ENCODE results near the gene CPN2.

- TF ChIP-seq CTCF (IDR thresholded peaks at IDR 0.05) (no peak), POLR2A (IDR thresholded peaks at IDR 0.05) (no peak)
These were observed 33.5 kb upstream of the CPN2 start for GRCh38 chr3:194384569-194385001.

Measured in lower leg skin (tissue), 3 donors.